Activated T-cell treated with anti-CD3 and anti-CD28 coated beads, Interleukin-2, amount 50 U/mL, for 4 hours (primary cell): Measurements from ENCODE around the gene EGFL6. TPM values are rescaled to one million over a fixed set of nuclear protein-coding genes. Genes with fewer than 3 reads are reported as not detected.
"Not testable (repeated sequence)": the region's sequence is repeated elsewhere in the genome, so short reads cannot be mapped to it uniquely, and the experiment has no call there.

Experiments
- ATAC-seq, 2 donors: fragments of 200-7000 bp; cut with Tn5 transposase; one replicate each; pipeline ENCODE4 v1.10.0; 2021
- DNase-seq: peaks from one replicate; pipeline ENCODE4 v3.0.0-alpha.2; 2020
- H3K27me3 Mint-ChIP-seq: one replicate; pipeline ENCODE4 v1.8.0; 2021; ENCODE audit warnings: low read depth, mixed read lengths
- H3K36me3 Mint-ChIP-seq: one replicate; pipeline ENCODE4 v1.8.0; 2022; ENCODE audit warnings: mixed read lengths; ENCODE audit not compliant: insufficient read depth
- H3K4me1 Mint-ChIP-seq: one replicate; pipeline ENCODE4 v1.8.0; 2021; ENCODE audit warnings: low read depth, mixed read lengths
- H3K4me3 Mint-ChIP-seq: one replicate; pipeline ENCODE4 v1.8.0; 2021; ENCODE audit warnings: mild to moderate bottlenecking, moderate library complexity, mixed read lengths
- H3K9me3 Mint-ChIP-seq: one replicate; pipeline ENCODE4 v1.8.0; 2021; ENCODE audit warnings: mixed read lengths
- total RNA-seq, 3 donors: library from RNA; stranded (reverse); gene quantifications; one replicate each; pipeline ENCODE4 v1.2.1, GENCODE V29; 2021

The EGFL6 gene
- total RNA-seq, 3 donors from 2014 or later = 0.13 to 0.30 (median 0.24) TPM

- Mint-ChIP-seq H3K4me3 (no peak overlapping the region), H3K9me3 (no peaks in the 10 kb centered on the region), H3K27me3 (no peaks in the 10 kb centered on the region), H3K4me1 (no peaks in the 10 kb centered on the region), H3K36me3 (no peaks in the 10 kb centered on the region)
- DNase-seq (no peak), ATAC-seq (no peak)
Measured at GRCh38 chrX:13614154-13614553, 44.8 kb downstream of the EGFL6 start.

- H3K36me3 Mint-ChIP-seq = no peaks in the 10 kb centered on the region
- H3K9me3 Mint-ChIP-seq = no peaks in the 10 kb centered on the region
- no peak for DNase-seq
- no peak for ATAC-seq
- peaks cover 3% of the 10 kb centered on the region for H3K27me3 Mint-ChIP-seq
- H3K4me3 Mint-ChIP-seq = no peak overlapping the region
- no peaks in the 10 kb centered on the region for H3K4me1 Mint-ChIP-seq
Measured at GRCh38 chrX:13620207-13620606, 50.8 kb downstream of the EGFL6 start.

- Mint-ChIP-seq H3K4me3 (no peak overlapping the region), H3K9me3 (no peaks in the 10 kb centered on the region), H3K27me3 (peaks cover 3% of the 10 kb centered on the region), H3K36me3 (no peaks in the 10 kb centered on the region), H3K4me1 (no peaks in the 10 kb centered on the region)
- DNase-seq = no peak
- no peak for ATAC-seq
Measured at GRCh38 chrX:13622401-13622964, 53.1 kb downstream of the EGFL6 start.

GRCh38 chrX:13627306-13627705, 57.9 kb downstream of the EGFL6 start:
- Mint-ChIP-seq H3K9me3 (no peaks in the 10 kb centered on the region), H3K27me3 (no peaks in the 10 kb centered on the region), H3K4me1 (no peaks in the 10 kb centered on the region), H3K36me3 (no peaks in the 10 kb centered on the region), H3K4me3 (no peak overlapping the region)
- no peak for DNase-seq
- ATAC-seq = no peak

GRCh38 chrX:13637224-13637623, 67.8 kb downstream of the EGFL6 start:
- not testable (repeated sequence) for H3K9me3 Mint-ChIP-seq, DNase-seq, ATAC-seq, H3K4me1 Mint-ChIP-seq, H3K36me3 Mint-ChIP-seq, H3K4me3 Mint-ChIP-seq, H3K27me3 Mint-ChIP-seq

- Mint-ChIP-seq H3K36me3 (no peaks in the 10 kb centered on the region), H3K4me3 (no peak overlapping the region), H3K27me3 (no peaks in the 10 kb centered on the region), H3K9me3 (peaks cover 9% of the 10 kb centered on the region), H3K4me1 (no peaks in the 10 kb centered on the region)
- ATAC-seq (no peak), DNase-seq (no peak)
Measured at GRCh38 chrX:13638021-13638420, 68.6 kb downstream of the EGFL6 start.

GRCh38 chrX:13638826-13639225, 69.4 kb downstream of the EGFL6 start:
- H3K27me3 Mint-ChIP-seq = no peaks in the 10 kb centered on the region
- H3K9me3 Mint-ChIP-seq = peaks cover 9% of the 10 kb centered on the region
- H3K36me3 Mint-ChIP-seq = no peaks in the 10 kb centered on the region
- no peak for ATAC-seq
- H3K4me3 Mint-ChIP-seq = no peak overlapping the region
- no peak for DNase-seq
- H3K4me1 Mint-ChIP-seq = no peaks in the 10 kb centered on the region

GRCh38 chrX:13641684-13642083, 72.3 kb downstream of the EGFL6 start:
- not testable (repeated sequence) for ATAC-seq, H3K9me3 Mint-ChIP-seq, H3K4me3 Mint-ChIP-seq, H3K4me1 Mint-ChIP-seq, DNase-seq, H3K27me3 Mint-ChIP-seq, H3K36me3 Mint-ChIP-seq

- Mint-ChIP-seq H3K27me3 (no peaks in the 10 kb centered on the region), H3K36me3 (no peaks in the 10 kb centered on the region), H3K9me3 (no peaks in the 10 kb centered on the region), H3K4me3 (no peak overlapping the region), H3K4me1 (peaks cover 14% of the 10 kb centered on the region)
- no peak for ATAC-seq
- DNase-seq = no peak
Measured at GRCh38 chrX:13645464-13646153, 76.2 kb downstream of the EGFL6 start.

GRCh38 chrX:13646154-13646549, 76.8 kb downstream of the EGFL6 start:
- Mint-ChIP-seq H3K4me3 (no peak overlapping the region), H3K4me1 (peaks cover 14% of the 10 kb centered on the region), H3K36me3 (no peaks in the 10 kb centered on the region), H3K27me3 (no peaks in the 10 kb centered on the region), H3K9me3 (no peaks in the 10 kb centered on the region)
- ATAC-seq (no peak), DNase-seq (peak; percentile 12)

- Mint-ChIP-seq H3K4me1 (peaks cover 21% of the 10 kb centered on the region), H3K4me3 (peak overlapping the region; percentile 31), H3K27me3 (no peaks in the 10 kb centered on the region), H3K36me3 (no peaks in the 10 kb centered on the region), H3K9me3 (no peaks in the 10 kb centered on the region)
- DNase-seq (peak; percentile 57), ATAC-seq (peak; percentile 84 to 89)
Measured at GRCh38 chrX:13647709-13648212, 78.4 kb downstream of the EGFL6 start.

- H3K9me3 Mint-ChIP-seq, DNase-seq, ATAC-seq, H3K27me3 Mint-ChIP-seq, H3K4me3 Mint-ChIP-seq, H3K36me3 Mint-ChIP-seq: not testable (repeated sequence)
- peaks cover 22% of the 10 kb centered on the region for H3K4me1 Mint-ChIP-seq
Measured at GRCh38 chrX:13648336-13648735, 78.9 kb downstream of the EGFL6 start.

GRCh38 chrX:13649838-13650237, 80.4 kb downstream of the EGFL6 start:
- Mint-ChIP-seq H3K36me3 (no peaks in the 10 kb centered on the region), H3K9me3 (no peaks in the 10 kb centered on the region), H3K27me3 (no peaks in the 10 kb centered on the region), H3K4me3 (no peak overlapping the region), H3K4me1 (peaks cover 27% of the 10 kb centered on the region)
- ATAC-seq (no peak), DNase-seq (no peak)

GRCh38 chrX:13650318-13650717, 80.9 kb downstream of the EGFL6 start:
- Mint-ChIP-seq H3K27me3 (no peaks in the 10 kb centered on the region), H3K9me3 (no peaks in the 10 kb centered on the region), H3K4me3 (no peak overlapping the region), H3K36me3 (no peaks in the 10 kb centered on the region), H3K4me1 (peaks cover 32% of the 10 kb centered on the region)
- ATAC-seq (no peak), DNase-seq (no peak)

GRCh38 chrX:13651150-13651549, 81.7 kb downstream of the EGFL6 start:
- Mint-ChIP-seq H3K9me3 (no peaks in the 10 kb centered on the region), H3K27me3 (no peaks in the 10 kb centered on the region), H3K36me3 (no peaks in the 10 kb centered on the region), H3K4me3 (no peak overlapping the region), H3K4me1 (peaks cover 30% of the 10 kb centered on the region)
- ATAC-seq (no peak), DNase-seq (no peak)
